Lower leg skin (tissue), 4 donors: ENCODE results near the gene CEP250. TPM values are rescaled to one million over a fixed set of nuclear protein-coding genes. Genes with fewer than 3 reads are reported as not detected.
"Not testable (repeated sequence)": the region's sequence is repeated elsewhere in the genome, so short reads cannot be mapped to it uniquely, and the experiment has no call there.

Source experiments
- DNase-seq, 2 donors: peaks; one replicate each; pipeline ENCODE4 v3.0.0-alpha.2; 2019; ENCODE audit warnings: low spot score in 2 of 2
- H3K4me3 ChIP-seq: fragments of 200-600 bp; sonication (generic); 2 replicates; pipeline ENCODE4 v1.5.1; 2017; ENCODE audit warnings: mild to moderate bottlenecking, low read depth; ENCODE audit not compliant: poor library complexity, severe bottlenecking
- POLR2A ChIP-seq, 2 donors: fragments of 450-650 bp; IDR thresholded peaks; one replicate each; pipeline ENCODE4 v1.6.1; 2016 to 2017; ENCODE audit warnings: antibody characterized with exemption in 2 of 2, mild to moderate bottlenecking in 1 of 2, moderate library complexity in 1 of 2
- WGBS, 2 donors: methylation state at CpG; one replicate each; pipeline ENCODE4 v1.1.5; 2018; 5-methylcytosine and 5-hydroxymethylcytosine counted together
- intact Hi-C: fragments of 100-400 bp; cut with DNase I; formaldehyde crosslinking; loops from one replicate; pipeline ENCODE4 v1.15.0; 2023; ENCODE audit warnings: low total_unique reads
- total RNA-seq, 4 donors: library from RNA; depleted of rRNA; stranded (reverse); fragments of >200 nt; gene quantifications; one replicate each; pipeline ENCODE4 v1.1.0, GENCODE V29; 2016
- TF ChIP-seq, protein P1 (sequence below), 3 donors: fragments of 450-650 bp; IDR thresholded peaks; one replicate each; pipeline ENCODE4 v1.5.1; 2016; ENCODE audit warnings: antibody characterized with exemption in 3 of 3, mild to moderate bottlenecking in 3 of 3, moderate library complexity in 2 of 3

The CEP250 gene
- total RNA-seq, 4 donors from 2014 or later: 17.9 to 49.5 (median 28.9) TPM

- no peak overlapping the region for H3K4me3 ChIP-seq
- WGBS, 2 donors: 95 to 96% methylated on average over 2 of the region's 2 CpGs
- no peak for DNase-seq
- TF ChIP-seq POLR2A (IDR thresholded peaks at IDR 0.05): no peak
- TF ChIP-seq, protein P1, sequence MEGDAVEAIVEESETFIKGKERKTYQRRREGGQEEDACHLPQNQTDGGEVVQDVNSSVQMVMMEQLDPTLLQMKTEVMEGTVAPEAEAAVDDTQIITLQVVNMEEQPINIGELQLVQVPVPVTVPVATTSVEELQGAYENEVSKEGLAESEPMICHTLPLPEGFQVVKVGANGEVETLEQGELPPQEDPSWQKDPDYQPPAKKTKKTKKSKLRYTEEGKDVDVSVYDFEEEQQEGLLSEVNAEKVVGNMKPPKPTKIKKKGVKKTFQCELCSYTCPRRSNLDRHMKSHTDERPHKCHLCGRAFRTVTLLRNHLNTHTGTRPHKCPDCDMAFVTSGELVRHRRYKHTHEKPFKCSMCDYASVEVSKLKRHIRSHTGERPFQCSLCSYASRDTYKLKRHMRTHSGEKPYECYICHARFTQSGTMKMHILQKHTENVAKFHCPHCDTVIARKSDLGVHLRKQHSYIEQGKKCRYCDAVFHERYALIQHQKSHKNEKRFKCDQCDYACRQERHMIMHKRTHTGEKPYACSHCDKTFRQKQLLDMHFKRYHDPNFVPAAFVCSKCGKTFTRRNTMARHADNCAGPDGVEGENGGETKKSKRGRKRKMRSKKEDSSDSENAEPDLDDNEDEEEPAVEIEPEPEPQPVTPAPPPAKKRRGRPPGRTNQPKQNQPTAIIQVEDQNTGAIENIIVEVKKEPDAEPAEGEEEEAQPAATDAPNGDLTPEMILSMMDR (IDR thresholded peaks at IDR 0.05): no peak
- intact Hi-C loops: no loop called here
Measured at GRCh38 chr20:35511814-35512420, 56.5 kb downstream of the CEP250 start.

DNA sequence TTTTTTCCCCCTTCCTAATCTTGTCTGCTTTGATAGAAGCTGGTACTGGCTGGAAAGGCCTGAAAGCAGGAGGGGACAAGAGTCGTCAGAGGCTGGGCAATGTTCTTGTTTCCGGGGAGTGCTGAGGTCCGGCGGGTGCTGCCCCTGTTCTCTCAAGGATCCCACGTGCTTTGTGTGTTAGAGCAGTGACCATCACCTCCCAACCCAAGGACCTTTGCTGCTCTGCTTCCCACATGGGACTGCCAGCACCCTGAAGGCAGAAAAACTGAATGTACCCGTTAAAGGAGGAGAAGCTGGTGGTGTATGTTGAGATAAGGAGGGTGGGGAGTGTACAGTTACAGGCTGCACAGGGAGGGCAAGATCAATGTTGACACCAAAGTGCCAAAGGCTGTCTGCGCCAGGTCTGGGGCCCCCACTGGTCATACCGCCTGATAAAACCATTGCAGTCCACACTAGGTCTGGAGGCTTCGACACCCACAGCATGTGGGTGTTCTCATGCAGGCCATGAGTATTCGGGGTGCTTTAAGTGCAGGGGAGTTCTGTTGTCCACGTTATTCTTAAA, 59.1 kb downstream of the CEP250 start:
- 85 to 86% methylated on average over 11 of the region's 11 CpGs for WGBS, 2 donors
- TF ChIP-seq, protein P1 (IDR thresholded peaks at IDR 0.05): no peak
- no peak for TF ChIP-seq POLR2A (IDR thresholded peaks at IDR 0.05)
- no peak for DNase-seq
- intact Hi-C loops: no loop called here
- no peak overlapping the region for H3K4me3 ChIP-seq

- H3K4me3 ChIP-seq: no peak overlapping the region
- DNase-seq: no peak
- intact Hi-C loops: no loop called here
- WGBS, 2 donors: 95 to 96% methylated on average over 4 of the region's 4 CpGs
- TF ChIP-seq POLR2A (IDR thresholded peaks at IDR 0.05): no peak
- TF ChIP-seq, protein P1 (IDR thresholded peaks at IDR 0.05): no peak
Measured at GRCh38 chr20:35515341-35515740, 59.9 kb downstream of the CEP250 start.

DNA sequence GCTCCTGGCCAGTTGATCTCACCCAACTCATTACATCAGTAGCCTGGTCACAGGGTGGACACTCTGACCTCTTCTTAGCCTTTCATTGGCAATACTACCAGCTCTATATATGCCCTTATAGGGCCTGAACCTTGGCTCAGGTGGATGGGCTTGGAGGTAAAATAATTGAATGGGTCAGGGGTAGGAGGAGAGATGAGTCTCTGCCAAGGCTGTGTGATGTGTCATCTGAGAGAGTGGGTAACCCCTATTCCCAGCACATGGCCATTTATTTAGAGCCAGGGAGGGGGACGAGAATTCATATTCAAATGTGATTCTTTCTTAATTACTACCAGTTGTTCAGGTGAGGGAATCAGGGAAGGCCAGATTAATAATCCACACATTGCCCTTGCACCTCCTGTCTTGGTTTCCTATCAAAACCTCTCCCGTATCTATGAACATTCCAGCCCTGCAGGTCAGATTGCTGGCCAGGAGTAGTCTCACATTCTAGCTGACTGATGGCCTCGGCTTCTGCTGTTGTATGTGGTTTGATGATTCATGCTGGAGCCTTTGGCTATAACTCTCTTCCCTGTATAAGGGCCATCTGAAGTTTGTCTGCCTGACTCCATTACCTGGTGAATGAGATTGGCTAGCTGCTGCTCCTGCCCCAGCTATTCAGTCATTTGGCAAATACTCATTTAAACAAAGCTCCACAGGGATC, 60.7 kb downstream of the CEP250 start:
- WGBS, 2 donors: 53 to 66% methylated on average over 3 of the region's 3 CpGs
- no peak overlapping the region for H3K4me3 ChIP-seq
- intact Hi-C loops: no loop called here
- DNase-seq: no peak
- no peak for TF ChIP-seq POLR2A (IDR thresholded peaks at IDR 0.05)
- TF ChIP-seq, protein P1 (IDR thresholded peaks at IDR 0.05): no peak

DNA sequence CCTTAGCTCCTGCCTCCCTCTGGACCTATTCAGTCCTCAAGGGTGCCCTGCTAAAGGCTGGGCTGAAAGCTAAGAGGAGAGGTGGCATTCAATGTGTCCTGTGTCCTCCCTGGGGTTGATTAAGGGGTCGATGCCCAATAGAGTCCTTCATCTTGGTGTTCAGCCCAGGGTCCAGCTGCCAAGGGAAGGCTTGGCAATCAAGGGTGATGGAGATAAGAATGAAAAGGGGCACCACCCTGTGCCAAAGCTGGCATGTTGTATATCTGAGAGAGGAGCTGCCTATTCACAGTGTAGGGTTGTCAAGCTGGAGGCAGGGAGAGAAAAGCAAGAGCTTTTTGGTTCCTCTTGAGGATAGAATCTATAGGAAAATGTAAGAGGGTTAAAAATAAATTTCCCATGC, 61.7 kb downstream of the CEP250 start:
- no peak for TF ChIP-seq POLR2A (IDR thresholded peaks at IDR 0.05)
- TF ChIP-seq, protein P1 (IDR thresholded peaks at IDR 0.05): no peak
- no peak overlapping the region for H3K4me3 ChIP-seq
- WGBS, 2 donors: 82 to 100% methylated on average over 1 of the region's 1 CpG
- no peak for DNase-seq
- intact Hi-C loops: no loop called here

DNA sequence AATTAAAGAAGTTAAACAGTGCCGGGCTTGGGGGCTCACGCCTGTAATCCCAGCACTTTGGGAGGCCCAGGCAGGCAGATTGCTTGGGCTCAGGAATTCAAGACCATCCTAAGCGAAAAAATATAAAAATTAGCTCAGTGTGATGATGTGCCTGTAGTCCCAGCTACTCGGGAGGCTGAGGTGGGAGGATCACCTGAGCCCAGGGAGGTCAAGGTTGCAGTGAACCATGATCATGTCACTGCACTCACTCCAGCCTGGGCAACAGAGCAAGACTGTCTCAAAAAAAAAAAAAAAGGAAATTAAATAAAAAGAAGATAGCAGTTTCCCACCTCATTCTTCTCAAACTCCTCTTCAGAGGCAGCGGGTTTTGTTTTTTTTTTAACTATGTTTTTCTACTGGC, 62.4 kb downstream of the CEP250 start:
- 83 to 92% methylated on average over 5 of the region's 5 CpGs for WGBS, 2 donors
- H3K4me3 ChIP-seq, DNase-seq, intact Hi-C loops: not testable (repeated sequence)
